K562 (cell line): Measurements from ENCODE around the gene RNF168. TPM values are rescaled to one million over a fixed set of nuclear protein-coding genes. Genes with fewer than 3 reads are reported as not detected.
"Not testable (repeated sequence)": the region's sequence is repeated elsewhere in the genome, so short reads cannot be mapped to it uniquely, and the experiment has no call there.

Source experiments
- AFF4 ChIP-seq: sonication (generic); formaldehyde crosslinking; IDR thresholded peaks from 2 replicates; pipeline ENCODE4 v1.8.0; 2023; ENCODE audit warnings: mild to moderate bottlenecking, missing genetic modification reagents
- C11orf30 ChIP-seq: fragments of 450-650 bp; IDR thresholded peaks from 2 replicates; pipeline ENCODE4 v1.6.1; 2016; ENCODE audit warnings: low read depth, mild to moderate bottlenecking
- CCNT2 ChIP-seq: IDR thresholded peaks from 2 replicates; pipeline ENCODE4 v1.6.1; 2011; ENCODE audit warnings: borderline replicate concordance, low read depth, mild to moderate bottlenecking, moderate library complexity, mixed read lengths, low read length; ENCODE audit not compliant: insufficient read length; ENCODE audit errors: extremely low read depth
- CREB1 ChIP-seq, 2 experiments: sonication (generic) in 1 of 2; formaldehyde crosslinking in 1 of 2; IDR thresholded peaks; 2 replicates each; pipeline versions ENCODE4 v1.6.1 to v1.8.0; 2012 to 2022; ENCODE audit warnings: inconsistent platforms in 1 of 2, mild to moderate bottlenecking in 1 of 2, missing genetic modification reagents in 1 of 2, moderate library complexity in 1 of 2
- EP300 ChIP-seq: IDR thresholded peaks from 2 replicates; pipeline ENCODE4 v1.6.1; 2012; ENCODE audit warnings: low read length, improper control_type of control experiment
- FOXJ3 ChIP-seq: sonication (generic); formaldehyde crosslinking; IDR thresholded peaks from 2 replicates; pipeline ENCODE4 v1.4.0; 2020; ENCODE audit warnings: mild to moderate bottlenecking, missing genetic modification reagents
- LCOR ChIP-seq: sonication (generic); formaldehyde crosslinking; IDR thresholded peaks from 2 replicates; pipeline ENCODE4 v1.8.0; 2022; ENCODE audit warnings: mild to moderate bottlenecking, missing genetic modification reagents
- LEF1 ChIP-seq: fragments of 450-650 bp; IDR thresholded peaks from 2 replicates; pipeline ENCODE4 v1.6.1; 2016; ENCODE audit warnings: mild to moderate bottlenecking
- MAZ ChIP-seq, 2 experiments: fragments of 450-650 bp in 1 of 2; sonication (generic) in 1 of 2; formaldehyde crosslinking; IDR thresholded peaks in 1 of 2; conservative IDR thresholded peaks in 1 of 2; 2 replicates each; pipeline versions ENCODE4 v1.4.0 to v1.5.0; 2020; ENCODE audit warnings: mild to moderate bottlenecking in 1 of 2, missing genetic modification reagents in 1 of 2
- MBD2 ChIP-seq: sonication (generic); IDR thresholded peaks from 2 replicates; pipeline ENCODE4 v1.6.1; 2016; ENCODE audit warnings: low read depth, borderline replicate concordance
- MXI1 ChIP-seq: IDR thresholded peaks from 2 replicates; pipeline ENCODE4 v1.6.1; 2011; ENCODE audit warnings: low read depth, mild to moderate bottlenecking, improper control_type of control experiment, low read length
- MYC ChIP-seq, 2 experiments: fragments of 250-450 bp in 1 of 2; sonication (Bioruptor Pico) in 1 of 2; IDR thresholded peaks; 2 replicates each; pipeline versions ENCODE4 v1.5.1 to v1.6.1; 2012 to 2021; ENCODE audit warnings: low read depth in 2 of 2, borderline replicate concordance in 1 of 2, improper control_type of control experiment in 1 of 2, low read length in 1 of 2, mild to moderate bottlenecking in 1 of 2, moderate library complexity in 1 of 2
- NEUROD1 ChIP-seq: fragments of 150-350 bp; IDR thresholded peaks from 2 replicates; pipeline ENCODE4 v1.6.1; 2014; ENCODE audit warnings: borderline replicate concordance, low read length, low read depth; ENCODE audit not compliant: partially characterized antibody
- PHB2 ChIP-seq: fragments of 450-650 bp; IDR thresholded peaks from 2 replicates; pipeline ENCODE4 v1.6.1; 2017; ENCODE audit warnings: low read depth
- RNF2 ChIP-seq: sonication (generic); IDR thresholded peaks from 2 replicates; pipeline ENCODE4 v1.6.1; 2016
- SMAD1 ChIP-seq: fragments of 150-350 bp; IDR thresholded peaks from 2 replicates; pipeline ENCODE4 v1.6.1; 2014; ENCODE audit warnings: low read length, low read depth; ENCODE audit not compliant: partially characterized antibody
- SMARCE1 ChIP-seq: fragments of 450-650 bp; IDR thresholded peaks from 2 replicates; pipeline ENCODE4 v1.7.1; 2016; ENCODE audit warnings: mild to moderate bottlenecking
- TCF3 ChIP-seq: sonication (generic); formaldehyde crosslinking; IDR thresholded peaks from 2 replicates; pipeline ENCODE4 v1.4.0; 2020; ENCODE audit warnings: mild to moderate bottlenecking, missing genetic modification reagents
- TEAD4 ChIP-seq, 2 experiments: sonication (generic) in 1 of 2; formaldehyde crosslinking in 1 of 2; IDR thresholded peaks; 2 replicates each; pipeline versions ENCODE4 v1.6.1 to v1.8.0; 2012 to 2022; ENCODE audit warnings: borderline replicate concordance in 1 of 2, inconsistent platforms in 1 of 2, low read length in 1 of 2, mild to moderate bottlenecking in 1 of 2, missing genetic modification reagents in 1 of 2
- ZFP36 ChIP-seq: fragments of 150-350 bp; IDR thresholded peaks from 2 replicates; pipeline ENCODE4 v1.6.1; 2018; ENCODE audit warnings: low read length, low read depth; ENCODE audit not compliant: partially characterized antibody
- ZNF175 ChIP-seq: fragments of 200-800 bp; sonication (Bioruptor generic); IDR thresholded peaks from 2 replicates; pipeline ENCODE4 v1.6.1; 2016; ENCODE audit warnings: low read depth, mild to moderate bottlenecking, missing genetic modification characterization, missing compliant biosample characterization
- ZNF197 ChIP-seq: fragments of 200-800 bp; sonication (Bioruptor generic); IDR thresholded peaks from 2 replicates; pipeline ENCODE4 v1.6.1; 2016; ENCODE audit warnings: low read depth, missing genetic modification characterization, missing compliant biosample characterization
- ZNF584 ChIP-seq: fragments of 200-800 bp; sonication (Bioruptor generic); IDR thresholded peaks from 2 replicates; pipeline ENCODE4 v1.6.1; 2016; ENCODE audit warnings: low read depth, mild to moderate bottlenecking, missing genetic modification characterization, missing compliant biosample characterization
- polyA plus RNA-seq, 8 experiments: library from polyadenylated mRNA; depleted of rRNA in 4 of 8; stranded (reverse) in 5 of 8; unstranded in 3 of 8; fragments of >200 nt; fragmentation: Nextera tagmentation in 2 of 8; fragmentation: Illumina TruSeq in 1 of 8; extraction: Ambion mirVana in 2 of 8; extraction: Trizol in 1 of 8; gene quantifications; 2 replicates each; pipeline versions ENCODE4 v1.2.1 to v1.2.3, GENCODE V29; 2011 to 2014; ENCODE audit warnings: inconsistent platforms in 1 of 8, missing spikeins in 1 of 8
- total RNA-seq, 7 experiments: library from RNA; depleted of rRNA in 6 of 7; stranded (reverse); fragments of >200 nt in 6 of 7; fragmentation: Illumina TruSeq in 2 of 7; extraction: Trizol in 2 of 7; gene quantifications; 2 replicates each; pipeline versions ENCODE4 v1.2.1 to v1.2.3, GENCODE V29; 2011 to 2021; ENCODE audit warnings: low replicate concordance in 1 of 7

RNF168 gene
- total and polyA plus RNA-seq, 9 of the 15 experiments (the other 6 are each of a cell fraction or from before 2014, with no cell fraction given), result 6.0 to 32.1 (median 16.6) TPM

DNA sequence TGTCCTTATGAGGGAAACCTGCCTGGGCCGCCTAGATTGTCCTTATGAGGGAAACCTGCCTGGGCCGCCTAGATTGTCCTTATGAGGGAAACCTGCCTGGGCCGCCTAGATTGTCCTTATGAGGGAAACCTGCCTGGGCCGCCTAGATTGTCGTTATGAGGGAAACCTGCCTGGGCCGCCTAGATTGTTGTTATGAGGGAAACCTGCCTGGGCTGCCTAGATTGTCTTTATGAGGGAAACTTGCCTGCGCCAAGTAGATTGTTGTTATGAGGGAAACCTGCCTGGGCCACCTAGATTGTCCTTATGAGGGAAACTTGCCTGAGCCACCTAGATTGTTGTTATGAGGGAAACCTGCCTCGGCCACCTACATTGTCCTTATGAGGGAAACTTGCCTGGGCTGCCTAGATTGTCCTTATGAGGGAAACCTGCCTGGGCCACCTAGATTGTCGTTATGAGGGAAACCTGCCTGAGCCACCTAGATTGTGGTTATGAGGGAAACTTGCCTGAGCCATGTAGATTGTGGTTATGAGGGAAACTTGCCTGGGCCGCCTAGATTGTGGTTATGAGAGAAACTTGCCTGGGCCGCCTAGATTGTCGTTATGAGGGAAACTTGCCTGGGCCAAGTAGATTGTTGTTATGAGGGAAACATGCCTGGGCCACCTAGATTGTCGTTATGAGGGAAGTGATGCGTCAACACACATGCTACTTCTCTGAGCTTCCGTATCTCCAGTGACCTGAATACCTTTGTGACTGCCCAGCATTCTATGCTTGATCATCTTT lies 8.3 kb upstream of the RNF168 start (continued):
- TF ChIP-seq CREB1 (IDR thresholded peaks at IDR 0.05) (peak; percentile 83), CREB1 (CRISPR knock-in tag; IDR thresholded peaks at IDR 0.05) (peak; percentile 51; the same call in 1 of the 2 replicates), C11orf30 (peak; percentile 55; the same call in 1 of the 2 replicates), EP300 (peak; percentile 98), MAZ (CRISPR knock-in tag; conservative IDR thresholded peaks at IDR 0.05 in 1 of 2, IDR thresholded peaks at IDR 0.05 in 1 of 2) (0 out of 4 replicates have a peak, but pooled peaks of 1 of the 2 experiments have one; percentile 18), FOXJ3 (peak; percentile 92), ZNF197 (CRISPR knock-in tag) (peak; percentile 53; the same call in 1 of the 2 replicates), TCF3 (peak; percentile 97), SMARCE1 (peak; percentile 86; the same call in 1 of the 2 replicates), LCOR (CRISPR knock-in tag) (peak; percentile 75; the same call in 1 of the 2 replicates), ZFP36 (peak; percentile 10), AFF4 (CRISPR knock-in tag) (0 out of 2 replicates have a peak, but pooled peaks have one; percentile 42), RNF2 (peak; percentile 93), LEF1 (peak; percentile 24; the same call in 1 of the 2 replicates), CCNT2 (peak; percentile 93), MBD2 (peak; percentile 79), PHB2 (peak; percentile 83), MYC (IDR thresholded peaks at IDR 0.05; ENCODE audit: low read depth, low read length) (peak; percentile 53), ZNF175 (CRISPR knock-in tag) (peak; percentile 82), NEUROD1 (peak; percentile 93), SMAD1 (peak; percentile 97), ZNF584 (CRISPR knock-in tag) (peak; percentile 96), TEAD4 (IDR thresholded peaks at IDR 0.05; ENCODE audit: low read length) (peak; percentile 97), MXI1 (peak; percentile 91)
- TF ChIP-seq MYC (CRISPR knock-in tag; IDR thresholded peaks at IDR 0.05; ENCODE audit: borderline replicate concordance, low read depth); TEAD4 (CRISPR knock-in tag; IDR thresholded peaks at IDR 0.05; ENCODE audit: borderline replicate concordance): not testable (repeated sequence)
